Measurements from ENCODE around the gene ZIC2. TPM values are rescaled to one million over a fixed set of nuclear protein-coding genes. Genes with fewer than 3 reads are reported as not detected.
"Not testable (repeated sequence)": the region's sequence is repeated elsewhere in the genome, so short reads cannot be mapped to it uniquely, and the experiment has no call there.

The ZIC2 gene
- total RNA-seq, 2 donors from 2014 or later: 0.05 to 0.51 TPM

DNA sequence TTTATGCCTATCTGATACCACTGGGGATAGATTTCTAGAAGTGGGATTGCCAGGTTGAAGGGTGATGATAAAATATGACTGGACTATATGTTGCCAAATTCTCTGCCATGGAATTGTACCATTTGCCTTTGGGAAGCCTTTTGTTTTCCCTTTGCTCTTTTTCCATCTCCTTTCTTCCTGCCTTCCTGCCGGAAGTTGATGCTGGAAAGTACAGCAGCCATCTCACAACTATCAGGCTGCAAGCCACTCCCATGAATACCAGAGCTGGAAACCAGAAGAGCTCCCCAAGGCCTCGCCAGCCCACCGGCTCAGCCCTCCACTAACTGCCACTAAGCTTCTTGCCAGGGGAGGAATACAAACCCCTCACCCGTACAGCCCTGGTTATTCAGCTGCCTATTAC lies 39.7 kb upstream of the ZIC2 start:
- TF ChIP-seq CTCF (IDR thresholded peaks at IDR 0.05) (no peak), POLR2AphosphoS5 (IDR thresholded peaks at IDR 0.05) (no peak), POLR2A (IDR thresholded peaks at IDR 0.05) (no peak)
- 79% methylated on average over 4 of the region's 4 CpGs for WGBS
- intact Hi-C loops (cut with DNase I): no loop called here
- H3K4me3 ChIP-seq: no peak overlapping the region
- no peak for DNase-seq (ENCODE audit: low spot score)
- peaks cover 4% of the 10 kb centered on the region for H3K27me3 ChIP-seq (replicated peaks; ENCODE audit: insufficient read depth)
- H3K9me3 ChIP-seq: no peaks in the 10 kb centered on the region
- no peaks in the 10 kb centered on the region for H3K4me1 ChIP-seq (replicated peaks)
- H3K36me3 ChIP-seq: no peaks in the 10 kb centered on the region
- H3K27ac ChIP-seq: no peak overlapping the region

GRCh38 chr13:99944102-99944501 lies 37.5 kb upstream of the ZIC2 start:
- H3K36me3 ChIP-seq: no peaks in the 10 kb centered on the region
- peaks cover 9% of the 10 kb centered on the region for H3K27me3 ChIP-seq (replicated peaks; ENCODE audit: insufficient read depth)
- H3K9me3 ChIP-seq: no peaks in the 10 kb centered on the region
- no peaks in the 10 kb centered on the region for H3K4me1 ChIP-seq (replicated peaks)
- no peak overlapping the region for H3K4me3 ChIP-seq
- no peak for TF ChIP-seq POLR2AphosphoS5 (IDR thresholded peaks at IDR 0.05)
- TF ChIP-seq CTCF (IDR thresholded peaks at IDR 0.05): no peak
- no peak for TF ChIP-seq POLR2A (IDR thresholded peaks at IDR 0.05)
- no peak overlapping the region for H3K27ac ChIP-seq
- 84% methylated on average over 7 of the region's 7 CpGs for WGBS
- intact Hi-C loops (cut with DNase I): no loop called here
- DNase-seq (ENCODE audit: low spot score): no peak

DNA sequence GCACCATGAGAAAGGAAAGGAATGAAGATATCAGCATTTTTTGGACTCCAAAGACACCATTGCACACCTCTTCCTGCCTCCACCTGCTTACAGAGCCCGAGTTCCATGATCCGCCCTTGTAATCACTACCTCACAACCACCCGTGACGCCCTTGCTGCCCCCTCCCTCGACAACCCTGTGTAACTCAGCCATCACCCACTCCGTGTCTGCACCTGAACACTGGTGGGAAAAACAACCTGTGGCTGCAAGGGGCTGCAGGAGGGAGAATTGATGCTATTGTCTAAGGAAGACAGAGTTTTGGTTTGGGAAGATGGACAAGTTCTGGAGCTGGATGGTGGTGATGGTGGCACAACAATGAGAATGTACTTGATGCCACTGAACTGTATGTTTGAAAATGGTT lies 37.0 kb upstream of the ZIC2 start:
- Histone ChIP-seq H3K27me3 (replicated peaks; ENCODE audit: insufficient read depth) (peaks cover 9% of the 10 kb centered on the region), H3K4me3 (no peak overlapping the region), H3K4me1 (replicated peaks) (no peaks in the 10 kb centered on the region), H3K9me3 (no peaks in the 10 kb centered on the region), H3K36me3 (no peaks in the 10 kb centered on the region), H3K27ac (no peak overlapping the region)
- no peak for TF ChIP-seq POLR2AphosphoS5 (IDR thresholded peaks at IDR 0.05)
- TF ChIP-seq CTCF (IDR thresholded peaks at IDR 0.05): no peak
- intact Hi-C loops (cut with DNase I): no loop called here
- no peak for DNase-seq (ENCODE audit: low spot score)
- WGBS: 85% methylated on average over 6 of the region's 6 CpGs

GRCh38 chr13:99945515-99945914 lies 36.1 kb upstream of the ZIC2 start:
- H3K27ac ChIP-seq; DNase-seq (ENCODE audit: low spot score): not testable (repeated sequence)

DNA sequence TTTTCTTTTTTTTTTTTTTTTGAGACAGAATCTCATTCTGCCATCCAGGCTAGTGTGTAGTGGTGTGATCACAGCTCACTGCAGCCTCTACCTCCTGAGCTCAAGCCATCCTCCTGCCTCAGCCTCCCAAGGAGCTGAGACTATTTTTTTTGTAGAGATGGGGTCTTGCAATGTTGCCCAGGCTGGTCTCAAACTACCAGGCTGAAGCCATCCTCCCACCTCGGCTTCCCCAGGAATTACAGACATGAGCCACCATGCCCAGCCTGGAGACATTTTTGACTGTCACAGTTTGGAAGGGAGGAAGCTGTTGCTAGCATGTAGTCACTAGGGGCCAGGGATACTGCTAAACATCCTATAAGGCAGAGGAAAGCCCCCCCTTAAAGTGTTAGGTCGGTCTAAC lies 33.9 kb upstream of the ZIC2 start:
- TF ChIP-seq POLR2AphosphoS5 (IDR thresholded peaks at IDR 0.05): no peak
- no peak for TF ChIP-seq CTCF (IDR thresholded peaks at IDR 0.05)
- TF ChIP-seq POLR2A (IDR thresholded peaks at IDR 0.05): no peak
- Histone ChIP-seq H3K27me3 (replicated peaks; ENCODE audit: insufficient read depth) (peaks cover 9% of the 10 kb centered on the region), H3K9me3 (no peaks in the 10 kb centered on the region), H3K36me3 (no peaks in the 10 kb centered on the region), H3K4me3 (no peak overlapping the region), H3K4me1 (replicated peaks) (no peaks in the 10 kb centered on the region), H3K27ac (no peak overlapping the region)
- no peak for DNase-seq (ENCODE audit: low spot score)
- intact Hi-C loops (cut with DNase I): no loop called here
- WGBS: 84% methylated on average over 2 of the region's 2 CpGs

More at GRCh38 chr13:99945515-99945914, 36.1 kb upstream of the ZIC2 start:
- intact Hi-C loops (cut with DNase I); H3K27me3 ChIP-seq (replicated peaks; ENCODE audit: insufficient read depth); H3K36me3 ChIP-seq; H3K9me3 ChIP-seq; H3K4me1 ChIP-seq (replicated peaks); H3K4me3 ChIP-seq: not testable (repeated sequence)
- WGBS: 92% methylated on average over 2 of the region's 2 CpGs

All from prostate gland (tissue), 2 donors.